ENCODE data around the gene CD300A.
A peak's percentile ranks its signal among the peaks of the same experiment; 100 is the strongest.

The CD300A gene

DNA sequence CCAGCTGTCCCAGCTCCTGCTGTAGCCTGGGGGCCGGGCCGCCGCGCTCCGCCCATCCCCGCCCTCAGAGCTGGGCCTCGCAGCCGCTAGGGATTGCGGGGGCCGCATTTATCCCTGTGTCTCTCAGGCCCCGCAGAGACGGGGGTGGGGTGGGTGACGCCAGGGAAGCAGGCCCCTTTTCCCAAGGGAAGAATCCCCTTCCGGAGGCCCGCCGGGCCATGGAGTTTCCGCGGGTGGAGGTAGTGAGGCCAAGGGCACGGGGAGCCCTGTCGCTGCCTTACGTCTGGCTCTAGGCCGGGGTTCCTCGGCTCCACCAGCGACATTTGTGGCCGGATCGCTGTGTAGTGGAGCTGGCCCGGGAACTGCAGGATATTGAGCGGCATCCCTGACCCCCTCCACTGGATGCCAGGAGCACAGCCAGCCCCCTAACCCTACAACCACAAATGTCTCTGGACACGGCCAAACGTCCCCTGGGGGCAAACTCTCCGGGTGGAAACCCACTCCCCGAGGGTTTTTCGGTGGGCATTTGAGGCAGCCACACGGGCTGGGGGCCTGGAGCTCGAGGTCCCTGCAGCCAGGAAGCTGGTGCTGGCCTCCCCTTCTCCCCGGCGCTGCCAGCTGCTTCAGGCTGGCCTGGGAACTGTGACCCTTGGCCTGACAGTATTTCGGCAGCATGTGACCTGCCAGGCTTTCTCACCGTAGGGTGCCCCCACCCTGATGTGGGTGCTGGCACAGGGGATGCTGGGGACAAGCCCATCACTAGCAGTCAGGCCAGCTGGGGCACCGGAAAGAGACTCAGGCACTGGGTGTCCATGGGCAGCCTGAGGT, 12.0 kb upstream of the CD300A start:
- peak; percentile 55 for DNase-seq (ENCODE audit: low read depth)

GRCh38 chr17:74455025-74455545, 11.3 kb upstream of the CD300A start:
- no peak for DNase-seq (ENCODE audit: low read depth)

GRCh38 chr17:74455821-74456220, 10.6 kb upstream of the CD300A start:
- DNase-seq (ENCODE audit: low read depth) = no peak

GRCh38 chr17:74457146-74457819, 9.2 kb upstream of the CD300A start:
- DNase-seq (ENCODE audit: low read depth) = peak; percentile 61

DNA sequence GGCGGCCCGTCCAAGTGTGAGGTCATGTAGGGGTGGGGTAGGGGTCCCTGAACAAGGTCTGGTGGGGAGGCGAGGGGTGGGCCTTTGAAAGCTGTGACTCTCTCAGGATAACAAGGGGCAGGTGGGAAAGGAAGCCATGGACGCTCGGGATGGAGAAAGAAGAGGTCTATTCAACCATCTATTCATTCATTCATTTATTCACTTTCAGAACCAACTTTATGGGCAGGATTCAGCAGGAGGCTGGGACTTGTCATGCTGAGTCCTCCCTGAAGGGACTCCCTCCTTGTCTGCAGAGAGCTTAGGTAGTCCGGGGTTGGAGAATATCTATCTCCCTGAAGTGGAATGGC, 8.6 kb upstream of the CD300A start:
- DNase-seq (ENCODE audit: low read depth) = no peak

DNA sequence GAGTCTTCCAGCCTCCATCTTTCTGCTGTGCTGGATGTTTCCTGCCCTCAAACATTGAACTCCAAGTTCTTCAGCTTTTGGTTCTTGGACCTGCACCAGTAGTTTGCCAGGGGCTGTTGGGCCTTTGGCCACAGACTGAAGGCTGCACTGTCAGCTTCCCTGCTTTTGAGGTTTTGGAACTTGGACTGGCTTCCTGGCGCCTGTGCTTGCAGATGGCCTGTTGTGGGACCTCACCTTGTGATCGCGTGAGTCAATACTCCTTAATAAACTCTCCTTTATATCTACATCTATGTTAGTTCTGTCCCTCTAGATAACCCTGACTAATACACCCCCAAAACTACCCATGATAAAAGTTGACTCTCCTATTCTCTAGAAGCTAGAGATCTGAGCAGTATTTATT, 7.6 kb upstream of the CD300A start:
- no peak for DNase-seq (ENCODE audit: low read depth)

GRCh38 chr17:74459622-74460021, 6.8 kb upstream of the CD300A start:
- no peak for DNase-seq (ENCODE audit: low read depth)

DNA sequence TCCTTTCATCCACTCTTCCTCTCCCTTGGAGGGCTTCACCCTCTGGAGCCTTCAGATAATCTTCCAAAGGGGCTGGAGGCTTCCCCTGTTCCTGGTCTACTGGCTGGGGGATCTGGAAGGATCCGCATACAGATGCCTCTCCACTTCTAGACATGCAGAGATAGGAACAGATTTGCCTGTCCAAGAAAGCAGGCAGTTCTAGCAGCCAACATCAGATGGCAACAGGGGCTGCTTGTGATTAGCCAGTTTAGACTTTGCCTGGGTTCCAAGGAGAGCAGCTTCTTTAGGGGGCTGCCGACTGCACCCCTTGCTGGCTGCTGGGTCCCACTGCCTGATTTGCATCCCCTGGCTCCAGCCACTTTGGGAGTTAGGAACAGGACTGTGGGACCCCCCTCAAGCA, 6.2 kb upstream of the CD300A start:
- DNase-seq (ENCODE audit: low read depth) = no peak

DNA sequence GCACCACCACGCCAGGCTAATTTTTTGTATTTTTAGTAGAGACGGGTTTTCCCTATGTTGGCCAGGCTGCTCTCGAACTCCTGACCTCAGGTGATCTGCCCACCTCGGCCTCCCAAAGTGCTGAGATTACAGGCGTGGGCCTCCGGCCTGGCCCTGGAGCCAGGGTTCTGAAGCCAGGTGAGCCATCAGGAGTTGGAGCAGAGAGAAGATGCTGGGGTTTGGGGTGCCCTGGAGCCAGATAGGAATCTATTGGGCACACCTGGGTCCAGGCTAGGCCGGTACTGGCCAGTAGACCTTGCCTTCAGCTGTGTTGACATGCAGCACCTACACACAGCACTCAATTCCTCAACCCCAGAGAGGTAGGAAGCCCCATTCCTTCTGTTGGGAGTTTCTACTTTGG, 5.4 kb upstream of the CD300A start:
- no peak for DNase-seq (ENCODE audit: low read depth)

DNA sequence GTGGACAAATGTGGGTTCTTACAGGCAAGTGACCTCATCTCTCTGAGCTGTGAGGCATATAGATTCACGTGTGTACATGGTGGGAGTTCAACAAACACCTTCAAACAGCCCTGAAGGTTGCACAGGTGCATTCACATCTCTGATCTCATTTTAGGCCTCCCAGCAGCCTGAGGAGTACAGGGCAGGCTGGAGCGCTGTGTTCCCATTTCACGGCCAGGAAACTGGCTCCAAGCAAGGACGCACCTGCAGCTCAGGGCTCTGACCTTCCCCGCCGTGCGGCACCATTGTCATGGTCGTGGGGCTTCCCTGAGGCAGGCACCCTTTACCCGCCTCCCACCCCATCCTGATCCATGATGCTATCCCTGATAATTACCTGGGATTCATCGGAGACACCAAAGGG, 4.8 kb upstream of the CD300A start:
- DNase-seq (ENCODE audit: low read depth) = no peak

DNA sequence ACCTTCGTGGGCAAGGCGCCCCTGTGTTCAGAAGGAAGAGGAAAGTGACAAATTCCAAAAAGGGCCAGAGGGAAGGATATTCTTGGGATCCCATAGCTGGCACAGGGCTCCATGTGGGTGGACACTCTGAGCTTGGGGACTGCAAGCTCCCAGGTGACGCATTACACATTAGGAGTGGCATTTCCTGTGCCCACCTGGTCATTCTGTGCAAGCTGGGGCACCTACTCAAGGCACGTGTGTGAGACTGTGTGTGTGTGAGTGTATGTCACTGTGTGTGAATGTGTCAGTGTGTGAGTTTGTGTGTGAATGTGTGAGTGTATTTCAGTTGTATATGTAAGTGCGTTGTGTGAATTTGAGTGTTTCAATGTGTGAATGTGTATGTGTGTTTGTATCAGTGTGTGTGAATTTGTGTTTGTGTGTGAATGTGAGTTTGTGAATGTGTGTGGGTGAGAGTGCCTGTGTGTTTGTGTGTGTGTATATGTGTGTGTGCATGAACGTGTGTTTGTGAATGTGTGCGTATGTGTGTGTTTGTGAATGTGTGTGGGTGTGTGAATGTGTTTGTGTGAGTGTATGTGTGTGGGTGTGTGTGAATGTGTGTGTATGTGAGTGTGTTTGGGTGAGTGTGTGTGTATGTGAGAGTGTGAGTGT, 1.6 kb upstream of the CD300A start:
- no peak for DNase-seq (ENCODE audit: low read depth)

- no peak for DNase-seq (ENCODE audit: low read depth)
Measured at GRCh38 chr17:74465378-74466110, 890 bp upstream of the CD300A start.

GRCh38 chr17:74466828-74467184, 372 bp downstream of the CD300A start:
- no peak for DNase-seq (ENCODE audit: low read depth)

DNA sequence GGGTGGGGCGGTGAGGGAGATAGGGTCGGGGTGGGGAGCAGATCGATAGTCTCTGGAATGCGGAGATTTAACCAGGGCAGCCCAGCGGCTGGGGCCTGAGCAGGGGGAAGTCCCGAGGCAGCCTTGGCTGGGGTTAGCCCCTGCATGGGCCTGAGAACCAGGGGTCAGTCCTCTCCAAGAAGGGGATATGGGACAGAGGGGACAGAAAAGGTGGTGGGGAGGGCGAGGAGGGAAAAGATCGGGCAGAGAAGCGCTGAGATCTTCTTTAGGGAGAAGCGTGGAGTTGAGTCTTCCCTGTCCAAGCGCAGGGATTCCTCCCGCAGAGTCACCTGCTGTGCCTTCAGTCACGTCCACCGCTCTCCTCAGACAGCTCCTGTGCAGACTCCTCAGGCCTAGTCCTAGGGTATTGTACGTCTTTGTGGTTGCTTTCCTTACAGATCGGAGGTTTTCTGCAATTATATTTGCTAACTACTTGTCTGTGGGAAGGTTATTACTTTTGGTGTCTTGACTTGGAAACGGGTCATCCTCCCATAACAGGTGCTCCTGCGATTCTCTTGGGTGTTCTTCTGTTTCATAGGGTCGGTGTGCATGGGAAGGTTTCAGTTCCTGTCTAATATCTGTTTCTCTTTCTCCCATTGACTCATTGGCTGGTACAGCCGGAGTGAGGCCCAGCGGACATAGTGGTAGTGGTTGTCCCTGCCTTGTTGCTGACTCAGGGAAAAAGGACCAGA, 952 bp downstream of the CD300A start:
- no peak for DNase-seq (ENCODE audit: low read depth)

- DNase-seq (ENCODE audit: low read depth) = no peak
Measured at GRCh38 chr17:74471341-74471740, 4.9 kb downstream of the CD300A start.

- no peak for DNase-seq (ENCODE audit: low read depth)
Measured at GRCh38 chr17:74472890-74473289, 6.5 kb downstream of the CD300A start.

DNA sequence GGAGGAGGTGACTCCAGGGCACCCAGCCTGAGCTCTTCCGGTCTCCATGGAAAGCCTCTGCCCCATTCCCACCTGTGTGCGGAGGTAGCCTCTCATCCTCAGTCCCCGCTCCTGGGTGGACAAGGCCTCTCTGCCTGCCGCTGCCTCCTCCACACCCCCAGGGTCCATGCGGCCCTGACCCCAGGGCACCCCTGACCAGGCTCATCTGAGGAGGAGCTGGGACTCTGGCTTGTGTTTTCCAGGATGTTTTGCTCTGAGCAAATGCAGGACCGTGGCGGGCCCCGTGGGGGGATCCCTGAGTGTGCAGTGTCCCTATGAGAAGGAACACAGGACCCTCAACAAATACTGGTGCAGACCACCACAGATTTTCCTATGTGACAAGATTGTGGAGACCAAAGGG, 6.9 kb downstream of the CD300A start:
- DNase-seq (ENCODE audit: low read depth) = no peak

GRCh38 chr17:74474043-74474792, 7.8 kb downstream of the CD300A start:
- no peak for DNase-seq (ENCODE audit: low read depth)

DNA sequence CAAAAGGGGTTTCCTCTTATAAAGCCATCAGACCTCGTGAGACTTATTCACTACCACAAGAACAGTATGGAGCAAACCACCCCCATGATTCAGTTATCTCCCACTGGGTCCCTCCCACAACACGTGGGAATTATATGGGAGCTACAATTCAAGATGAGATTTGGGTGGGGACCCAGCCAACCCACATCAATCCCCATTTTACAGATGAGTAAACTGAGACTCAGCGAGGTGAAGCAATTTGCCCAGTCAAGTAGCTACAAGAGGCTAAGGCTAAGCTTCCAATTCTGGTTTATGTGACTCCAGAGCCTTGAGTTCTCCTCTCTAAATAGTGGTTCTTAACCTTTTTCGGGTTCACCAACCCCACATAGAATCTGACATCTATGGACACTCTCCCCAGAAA, 8.8 kb downstream of the CD300A start:
- no peak for DNase-seq (ENCODE audit: low read depth)

- DNase-seq (ENCODE audit: low read depth) = no peak
Measured at GRCh38 chr17:74477411-74477810, 11.0 kb downstream of the CD300A start.
